Liver (tissue), 9 donors: ENCODE data around the gene SLC1A5. TPM values are rescaled to one million over a fixed set of nuclear protein-coding genes. Genes with fewer than 3 reads are reported as not detected.

Experiments used
- DNase-seq: peaks from one replicate; pipeline ENCODE4 v3.0.0-alpha.2; 2017; ENCODE audit warnings: low spot score
- H3K27ac ChIP-seq, 2 donors: one replicate each; pipeline ENCODE4 v1.7.0; 2013; ENCODE audit warnings: inconsistent platforms in 2 of 2, low read length in 2 of 2, control low read depth in 1 of 2, low read depth in 1 of 2, mild to moderate bottlenecking in 1 of 2
- H3K27me3 ChIP-seq, 4 donors: one replicate each; pipeline versions ENCODE4 v1.6.1 to v1.7.0; 2013; ENCODE audit warnings: low read length in 3 of 4, inconsistent platforms in 1 of 4, mild to moderate bottlenecking in 1 of 4, moderate library complexity in 1 of 4; ENCODE audit not compliant: control insufficient read depth in 4 of 4, insufficient read depth in 4 of 4
- H3K36me3 ChIP-seq, 4 donors: one replicate each; pipeline versions ENCODE4 v1.6.1 to v1.7.0; 2013; ENCODE audit warnings: low read length in 3 of 4, mild to moderate bottlenecking in 3 of 4, low read depth in 1 of 4, moderate library complexity in 1 of 4; ENCODE audit not compliant: control insufficient read depth in 4 of 4, insufficient read depth in 3 of 4
- H3K4me1 ChIP-seq, 4 donors: one replicate each; pipeline versions ENCODE4 v1.6.1 to v1.7.0; 2013; ENCODE audit warnings: low read length in 3 of 4, mild to moderate bottlenecking in 3 of 4, moderate library complexity in 1 of 4; ENCODE audit not compliant: control insufficient read depth in 4 of 4, insufficient read depth in 4 of 4
- H3K4me3 ChIP-seq, 3 donors: one replicate each; pipeline versions ENCODE4 v1.6.1 to v1.7.0; 2013; ENCODE audit warnings: low read length in 3 of 3, control low read depth in 1 of 3, low read depth in 1 of 3, mild to moderate bottlenecking in 1 of 3
- H3K9ac ChIP-seq, 2 donors: one replicate each; pipeline ENCODE4 v1.7.0; 2013; ENCODE audit warnings: low read length in 2 of 2, mild to moderate bottlenecking in 2 of 2, moderate library complexity in 2 of 2, control low read depth in 1 of 2, low read depth in 1 of 2
- H3K9me3 ChIP-seq, 4 donors: one replicate each; pipeline versions ENCODE4 v1.6.1 to v1.7.0; 2013; ENCODE audit warnings: low read length in 3 of 4; ENCODE audit not compliant: control insufficient read depth in 4 of 4
- ATF3 ChIP-seq: IDR thresholded peaks from 2 replicates; pipeline ENCODE4 v1.6.1; 2016; ENCODE audit warnings: antibody characterized with exemption
- EGR1 ChIP-seq, 2 donors: IDR thresholded peaks; 2 replicates each; pipeline ENCODE4 v1.6.1; 2016 to 2018; ENCODE audit warnings: antibody characterized with exemption in 2 of 2, low read depth in 2 of 2
- FOXA1 ChIP-seq: IDR thresholded peaks from 2 replicates; pipeline ENCODE4 v1.6.1; 2016; ENCODE audit warnings: antibody characterized with exemption
- FOXA2 ChIP-seq: IDR thresholded peaks from 2 replicates; pipeline ENCODE4 v1.6.1; 2016; ENCODE audit warnings: antibody characterized with exemption
- GABPA ChIP-seq, 2 donors: IDR thresholded peaks in 1 of 2; conservative IDR thresholded peaks in 1 of 2; 2 replicates each; pipeline ENCODE4 v1.6.1; 2016; ENCODE audit warnings: antibody characterized with exemption in 2 of 2, mild to moderate bottlenecking in 1 of 2, moderate library complexity in 1 of 2
- HNF4A ChIP-seq, 2 donors: conservative IDR thresholded peaks; 2 replicates each; pipeline ENCODE4 v1.6.1; 2016; ENCODE audit warnings: antibody characterized with exemption in 2 of 2, mild to moderate bottlenecking in 2 of 2
- HNF4G ChIP-seq: IDR thresholded peaks from 2 replicates; pipeline ENCODE4 v1.6.1; 2016; ENCODE audit warnings: antibody characterized with exemption
- JUND ChIP-seq, 2 donors: IDR thresholded peaks; 2 replicates each; pipeline ENCODE4 v1.6.1; 2016; ENCODE audit warnings: antibody characterized with exemption in 2 of 2
- MAX ChIP-seq: IDR thresholded peaks from 2 replicates; pipeline ENCODE4 v1.6.1; 2016; ENCODE audit warnings: antibody characterized with exemption
- NR2F2 ChIP-seq: IDR thresholded peaks from 2 replicates; pipeline ENCODE4 v1.6.1; 2016; ENCODE audit warnings: antibody characterized with exemption
- RAD21 ChIP-seq, 2 donors: IDR thresholded peaks; 2 replicates each; pipeline ENCODE4 v1.6.1; 2016; ENCODE audit warnings: antibody characterized with exemption in 2 of 2, mild to moderate bottlenecking in 2 of 2
- REST ChIP-seq: IDR thresholded peaks from 2 replicates; pipeline ENCODE4 v1.6.1; 2016; ENCODE audit warnings: antibody characterized with exemption, mild to moderate bottlenecking
- RXRA ChIP-seq, 2 donors: IDR thresholded peaks; 2 replicates each; pipeline ENCODE4 v1.6.1; 2017 to 2018; ENCODE audit warnings: antibody characterized with exemption in 2 of 2, mild to moderate bottlenecking in 1 of 2
- SP1 ChIP-seq: IDR thresholded peaks from 2 replicates; pipeline ENCODE4 v1.6.1; 2018; ENCODE audit warnings: antibody characterized with exemption, mild to moderate bottlenecking
- TAF1 ChIP-seq: conservative IDR thresholded peaks from 2 replicates; pipeline ENCODE4 v1.6.1; 2016; ENCODE audit warnings: antibody characterized with exemption, mild to moderate bottlenecking
- YY1 ChIP-seq: IDR thresholded peaks from 2 replicates; pipeline ENCODE4 v1.6.1; 2016; ENCODE audit warnings: antibody characterized with exemption, mild to moderate bottlenecking
- WGBS: extraction: QIAGEN DNeasy Blood & Tissue Kit; methylation state at CpG from one replicate; pipeline ENCODE4 v1.1.7; 2013; 5-methylcytosine and 5-hydroxymethylcytosine counted together
- polyA plus RNA-seq, 2 donors: library from polyadenylated mRNA; stranded (reverse) in 1 of 2; unstranded in 1 of 2; fragments of 200-250 nt in 1 of 2; fragments of >200 nt in 1 of 2; fragmentation: Nextera tagmentation in 1 of 2; extraction: Ambion mirVana in 1 of 2; gene quantifications; one replicate each; pipeline versions ENCODE4 v1.2.1 to v1.2.3, GENCODE V29; 2013 to 2015
- total RNA-seq, 2 donors: library from RNA; depleted of rRNA; stranded (reverse); fragments of >200 nt; gene quantifications; one replicate each; pipeline ENCODE4 v1.2.3, GENCODE V29; 2014
- TF ChIP-seq, protein P1 (sequence below): IDR thresholded peaks from 2 replicates; pipeline ENCODE4 v1.6.1; 2016; ENCODE audit warnings: antibody characterized with exemption
- TF ChIP-seq, protein P2 (sequence below): fragments of 150-350 bp; IDR thresholded peaks from 2 replicates; pipeline ENCODE4 v1.5.1; 2017; ENCODE audit warnings: improper control_type of control experiment, low read depth, low read length; ENCODE audit not compliant: missing input control
- donor health status: healthy.
- donor health status: healthy.
- donor health status: healthy.
- donor health status: healthy.
- donor health status: healthy.

Gene SLC1A5
- total and polyA plus RNA-seq, 4 donors: 1.5 to 90.8 (median 6.1) TPM

GRCh38 chr19:46732966-46733689, 55.3 kb downstream of the SLC1A5 start:
- H3K4me1 ChIP-seq: peaks cover 0 to 29% (median 14%) of the 10 kb centered on the region in 4 donors
- no peak overlapping the region for H3K9ac ChIP-seq
- no peaks in the 10 kb centered on the region for H3K27me3 ChIP-seq
- TF ChIP-seq RXRA (IDR thresholded peaks at IDR 0.05) (no peak), RAD21 (IDR thresholded peaks at IDR 0.05) (no peak), ATF3 (no peak), HNF4G (no peak), TAF1 (no peak), FOXA1 (no peak), MAX (no peak), REST (no peak), YY1 (no peak), JUND (IDR thresholded peaks at IDR 0.05) (no peak), GABPA (IDR thresholded peaks at IDR 0.05 in 1 of 2, conservative IDR thresholded peaks at IDR 0.05 in 1 of 2) (no peak), SP1 (no peak), HNF4A (conservative IDR thresholded peaks at IDR 0.05) (no peak), NR2F2 (no peak), EGR1 (IDR thresholded peaks at IDR 0.05; ENCODE audit: low read depth in 2 of 2) (no peak), FOXA2 (no peak)
- TF ChIP-seq, protein P1, sequence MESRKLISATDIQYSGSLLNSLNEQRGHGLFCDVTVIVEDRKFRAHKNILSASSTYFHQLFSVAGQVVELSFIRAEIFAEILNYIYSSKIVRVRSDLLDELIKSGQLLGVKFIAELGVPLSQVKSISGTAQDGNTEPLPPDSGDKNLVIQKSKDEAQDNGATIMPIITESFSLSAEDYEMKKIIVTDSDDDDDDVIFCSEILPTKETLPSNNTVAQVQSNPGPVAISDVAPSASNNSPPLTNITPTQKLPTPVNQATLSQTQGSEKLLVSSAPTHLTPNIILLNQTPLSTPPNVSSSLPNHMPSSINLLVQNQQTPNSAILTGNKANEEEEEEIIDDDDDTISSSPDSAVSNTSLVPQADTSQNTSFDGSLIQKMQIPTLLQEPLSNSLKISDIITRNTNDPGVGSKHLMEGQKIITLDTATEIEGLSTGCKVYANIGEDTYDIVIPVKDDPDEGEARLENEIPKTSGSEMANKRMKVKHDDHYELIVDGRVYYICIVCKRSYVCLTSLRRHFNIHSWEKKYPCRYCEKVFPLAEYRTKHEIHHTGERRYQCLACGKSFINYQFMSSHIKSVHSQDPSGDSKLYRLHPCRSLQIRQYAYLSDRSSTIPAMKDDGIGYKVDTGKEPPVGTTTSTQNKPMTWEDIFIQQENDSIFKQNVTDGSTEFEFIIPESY: no peak
- TF ChIP-seq, protein P2, sequence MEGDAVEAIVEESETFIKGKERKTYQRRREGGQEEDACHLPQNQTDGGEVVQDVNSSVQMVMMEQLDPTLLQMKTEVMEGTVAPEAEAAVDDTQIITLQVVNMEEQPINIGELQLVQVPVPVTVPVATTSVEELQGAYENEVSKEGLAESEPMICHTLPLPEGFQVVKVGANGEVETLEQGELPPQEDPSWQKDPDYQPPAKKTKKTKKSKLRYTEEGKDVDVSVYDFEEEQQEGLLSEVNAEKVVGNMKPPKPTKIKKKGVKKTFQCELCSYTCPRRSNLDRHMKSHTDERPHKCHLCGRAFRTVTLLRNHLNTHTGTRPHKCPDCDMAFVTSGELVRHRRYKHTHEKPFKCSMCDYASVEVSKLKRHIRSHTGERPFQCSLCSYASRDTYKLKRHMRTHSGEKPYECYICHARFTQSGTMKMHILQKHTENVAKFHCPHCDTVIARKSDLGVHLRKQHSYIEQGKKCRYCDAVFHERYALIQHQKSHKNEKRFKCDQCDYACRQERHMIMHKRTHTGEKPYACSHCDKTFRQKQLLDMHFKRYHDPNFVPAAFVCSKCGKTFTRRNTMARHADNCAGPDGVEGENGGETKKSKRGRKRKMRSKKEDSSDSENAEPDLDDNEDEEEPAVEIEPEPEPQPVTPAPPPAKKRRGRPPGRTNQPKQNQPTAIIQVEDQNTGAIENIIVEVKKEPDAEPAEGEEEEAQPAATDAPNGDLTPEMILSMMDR: no peak
- no peak overlapping the region for H3K4me3 ChIP-seq
- no peak for DNase-seq
- WGBS: 82% methylated on average over 23 of the region's 23 CpGs
- peaks cover 12 to 43% (median 22%) of the 10 kb centered on the region in 4 donors for H3K36me3 ChIP-seq
- H3K9me3 ChIP-seq: no peaks in the 10 kb centered on the region
- H3K27ac ChIP-seq: no peak overlapping the region
